Measurements from ENCODE around the gene SERINC3. TPM values are rescaled to one million over a fixed set of nuclear protein-coding genes. Genes with fewer than 3 reads are reported as not detected.

Gene SERINC3
- total and polyA plus RNA-seq, 2 of the 13 experiments (the other 11 are each of a cell fraction or from before 2014, with no cell fraction given) = 82.0 to 226 TPM

GRCh38 chr20:44461142-44461802 is 60.6 kb downstream of the SERINC3 start (continued):
- TF ChIP-seq EEA1 (CRISPR knock-in tag; IDR thresholded peaks at IDR 0.05; ENCODE audit: borderline replicate concordance) (no peak), ZNF446 (CRISPR knock-in tag; IDR thresholded peaks at IDR 0.05) (no peak), BRD4 (CRISPR knock-in tag; IDR thresholded peaks at IDR 0.05) (no peak), SMYD3 (CRISPR knock-in tag; IDR thresholded peaks at IDR 0.05) (no peak), BCL3 (CRISPR knock-in tag; IDR thresholded peaks at IDR 0.05) (no peak), ZSCAN25 (CRISPR knock-in tag; IDR thresholded peaks at IDR 0.05) (0 out of 2 replicates have a peak, but pooled peaks have one; percentile 11), THAP11 (CRISPR knock-in tag; IDR thresholded peaks at IDR 0.05) (0 out of 2 replicates have a peak, but pooled peaks have one; percentile 22), ETV6 (CRISPR knock-in tag; conservative IDR thresholded peaks at IDR 0.05) (no peak), NR2F1 (CRISPR knock-in tag; IDR thresholded peaks at IDR 0.05) (no peak), ZNF883 (CRISPR knock-in tag; IDR thresholded peaks at IDR 0.05; ENCODE audit: not compliant biosample characterization) (no peak), CENPT (CRISPR knock-in tag; IDR thresholded peaks at IDR 0.05; ENCODE audit: low read depth) (no peak), ZNF136 (CRISPR knock-in tag; IDR thresholded peaks at IDR 0.05; ENCODE audit: low read depth) (no peak), ZNF256 (CRISPR knock-in tag; conservative IDR thresholded peaks at IDR 0.05) (no peak), HMGXB3 (CRISPR knock-in tag; IDR thresholded peaks at IDR 0.05; ENCODE audit: borderline replicate concordance) (no peak), HOXA5 (CRISPR knock-in tag; IDR thresholded peaks at IDR 0.05) (no peak), ZMAT5 (CRISPR knock-in tag; IDR thresholded peaks at IDR 0.05; ENCODE audit: borderline replicate concordance, low read depth) (no peak), ZNF333 (CRISPR knock-in tag; IDR thresholded peaks at IDR 0.05; ENCODE audit: borderline replicate concordance) (no peak), ZNF720 (CRISPR knock-in tag; IDR thresholded peaks at IDR 0.05) (no peak), SRSF1 (optimal IDR thresholded peaks at IDR 0.05; ENCODE audit: low read depth, low read length) (no peak), ZNF550 (CRISPR knock-in tag; IDR thresholded peaks at IDR 0.05; ENCODE audit: borderline replicate concordance) (no peak), ZNF501 (CRISPR knock-in tag; IDR thresholded peaks at IDR 0.05) (peak; percentile 77), ZNF207 (IDR thresholded peaks at IDR 0.05; ENCODE audit: borderline replicate concordance) (no peak), ELF1 (CRISPR knock-in tag; IDR thresholded peaks at IDR 0.05) (no peak; the same call in 1 of the 2 replicates)
